ENCODE results near the gene ACTN1. TPM values are rescaled to one million over a fixed set of nuclear protein-coding genes. Genes with fewer than 3 reads are reported as not detected.
A peak's percentile ranks its signal among the peaks of the same experiment; 100 is the strongest.

Gene ACTN1
- polyA plus RNA-seq, 1 of the 3 experiments (the other 2 are of a cell fraction): 319 TPM

GRCh38 chr14:68896132-68896531, 83.0 kb downstream of the ACTN1 start:
- Histone ChIP-seq H3K9me2 (no peaks in the 10 kb centered on the region), H3K4me3 (ENCODE audit: low read depth in 2 of 2, low read length in 1 of 2) (no peak overlapping the region), H3K27me3 (ENCODE audit: insufficient read depth) (no peaks in the 10 kb centered on the region), H3K4me2 (no peak overlapping the region), H4K20me1 (ENCODE audit: insufficient read depth) (peaks cover 72% of the 10 kb centered on the region; the same call in 1 of the 2 replicates), H3F3A (replicated peaks; ENCODE audit: insufficient read depth) (peaks cover 17% of the 10 kb centered on the region), H3K36me3 (replicated peaks in 1 of 2; ENCODE audit: control insufficient read depth in 1 of 2, insufficient read depth in 2 of 2, low read length in 1 of 2) (peaks cover 65 to 74% of the 10 kb centered on the region in 2 experiments), H3K27ac (ENCODE audit: low read depth in 2 of 2, low read length in 1 of 2) (no peak overlapping the region), H3K9ac (no peak overlapping the region), H3K4me1 (ENCODE audit: control insufficient read depth in 1 of 2, insufficient read depth in 2 of 2, low read depth in 1 of 2, low read length in 1 of 2) (no peaks in the 10 kb centered on the region), H3K79me2 (ENCODE audit: insufficient read depth) (peaks cover 73% of the 10 kb centered on the region), H2AFZ (ENCODE audit: low read depth) (no peak overlapping the region), H3K9me3 (no peaks in the 10 kb centered on the region)
- DNase-seq: no peak
- POLR2A ChIA-PET: no interaction called here
- CTCF ChIA-PET: interaction anchor here (1.5 to 7.0 kb wide), 2 partner anchors 15 to 33 kb away, joined by 4 to 51 read pairs; no protein-coding TSS in a partner anchor
- TF ChIP-seq CTCF (IDR thresholded peaks at IDR 0.05) (peak; percentile 34), GATA2 (CRISPR knock-in tag; IDR thresholded peaks at IDR 0.05) (no peak)
- 98% methylated on average over 8 of the region's 9 CpGs for WGBS (ENCODE audit: low lambda C conversion rate)

- Histone ChIP-seq H3K4me1 (ENCODE audit: control insufficient read depth in 1 of 2, insufficient read depth in 2 of 2, low read depth in 1 of 2, low read length in 1 of 2) (no peaks in the 10 kb centered on the region), H4K20me1 (ENCODE audit: insufficient read depth) (peaks cover 75% of the 10 kb centered on the region; the same call in 1 of the 2 replicates), H2AFZ (ENCODE audit: low read depth) (no peak overlapping the region), H3K9me3 (no peaks in the 10 kb centered on the region), H3K9ac (no peak overlapping the region), H3K27ac (ENCODE audit: low read depth in 2 of 2, low read length in 1 of 2) (no peak overlapping the region; a peak in 1 of 4 replicates), H3K79me2 (ENCODE audit: insufficient read depth) (peaks cover 74% of the 10 kb centered on the region), H3F3A (replicated peaks; ENCODE audit: insufficient read depth) (peaks cover 24% of the 10 kb centered on the region), H3K36me3 (replicated peaks in 1 of 2; ENCODE audit: control insufficient read depth in 1 of 2, insufficient read depth in 2 of 2, low read length in 1 of 2) (peaks cover 66 to 75% of the 10 kb centered on the region in 2 experiments), H3K4me3 (ENCODE audit: low read depth in 2 of 2, low read length in 1 of 2) (no peak overlapping the region), H3K9me2 (no peaks in the 10 kb centered on the region), H3K27me3 (ENCODE audit: insufficient read depth) (no peaks in the 10 kb centered on the region), H3K4me2 (no peak overlapping the region)
- TF ChIP-seq PBX3 (IDR thresholded peaks at IDR 0.05): no peak
- TF ChIP-seq IRF3 (IDR thresholded peaks at IDR 0.05; ENCODE audit: low read depth, low read length): no peak
- TF ChIP-seq SMC3 (IDR thresholded peaks at IDR 0.05; ENCODE audit: low read depth, low read length): no peak
- no peak for TF ChIP-seq USF2 (IDR thresholded peaks at IDR 0.05; ENCODE audit: borderline replicate concordance, low read depth, low read length)
- no peak for TF ChIP-seq RCOR1 (IDR thresholded peaks at IDR 0.05; ENCODE audit: low read length)
- no peak for TF ChIP-seq GATA2 (CRISPR knock-in tag; IDR thresholded peaks at IDR 0.05)
- ChIA-PET POLR2A (no interaction called here), CTCF (interaction anchor here (0.7 to 7.0 kb wide), 4 partner anchors 16 to 212 kb away, joined by 3 to 51 read pairs (median 3); no protein-coding TSS in a partner anchor)
- WGBS (ENCODE audit: low lambda C conversion rate): 95% methylated on average over 7 of the region's 14 CpGs
- no peak for DNase-seq
Measured at GRCh38 chr14:68894802-68895703, 84.0 kb downstream of the ACTN1 start.
